ENCODE data around the gene CD19. TPM values are rescaled to one million over a fixed set of nuclear protein-coding genes. Genes with fewer than 3 reads are reported as not detected.

Gene CD19
- total and polyA plus RNA-seq, 2 of the 8 experiments (the other 6 are each of a cell fraction or from before 2014, with no cell fraction given): 0.57 to 0.65 TPM

- Histone ChIP-seq H3K27me3 (replicated peaks in 1 of 4; ENCODE audit: control insufficient read depth in 3 of 4, extremely low read depth in 1 of 4, insufficient read depth in 3 of 4, low read length in 3 of 4) (no peaks in the 10 kb centered on the region), H2BK5ac (ENCODE audit: low read depth, low read length) (peak overlapping the region; percentile 39; the same call in 1 of the 2 replicates), H3K79me1 (ENCODE audit: low read depth, low read length) (no peaks in the 10 kb centered on the region), H3K4me3 (ENCODE audit: extremely low read depth in 1 of 4, insufficient read depth in 2 of 4, low read depth in 3 of 4, low read length in 4 of 4) (no peak overlapping the region), H2BK20ac (ENCODE audit: low read length) (no peak overlapping the region), H3K23ac (ENCODE audit: insufficient read length) (no peak overlapping the region), H3K56ac (replicated peaks; ENCODE audit: insufficient read length, low read depth, low read length) (no peak overlapping the region), H3K18ac (ENCODE audit: extremely low read depth, low read length) (no peak overlapping the region), H3K23me2 (ENCODE audit: low read depth, low read length) (no peaks in the 10 kb centered on the region), H3K14ac (ENCODE audit: insufficient read length) (no peak overlapping the region), H3K36me3 (ENCODE audit: control insufficient read depth in 2 of 4, insufficient read depth in 4 of 4, low read length in 3 of 4) (no peaks in the 10 kb centered on the region; a peak in 2 of 8 replicates), H4K5ac (ENCODE audit: insufficient read length, low read depth, low read length) (no peak overlapping the region), H3K27ac (ENCODE audit: low read depth, low read length) (no peak overlapping the region), H2BK15ac (ENCODE audit: low read length) (no peak overlapping the region), H3K4ac (replicated peaks; ENCODE audit: insufficient read length, low read depth, low read length) (no peak overlapping the region), H2BK12ac (ENCODE audit: low read depth, low read length) (no peak overlapping the region), H4K20me1 (replicated peaks in 1 of 2; ENCODE audit: control insufficient read depth in 1 of 2, insufficient read depth in 2 of 2, low read length in 2 of 2) (peaks cover 0 to 5% of the 10 kb centered on the region in 2 experiments), H3K9me3 (ENCODE audit: insufficient read depth in 2 of 2, low read depth in 1 of 2, low read length in 1 of 2) (no peaks in the 10 kb centered on the region), H3K4me2 (ENCODE audit: insufficient read depth in 1 of 2, low read depth in 2 of 2, low read length in 2 of 2) (no peak overlapping the region), H2BK120ac (replicated peaks; ENCODE audit: low read depth, low read length) (no peak overlapping the region), H3K79me2 (ENCODE audit: control insufficient read depth in 1 of 2, insufficient read depth in 2 of 2, low read length in 2 of 2) (no peaks in the 10 kb centered on the region), H2AFZ (ENCODE audit: low read length) (no peak overlapping the region), H3K4me1 (replicated peaks in 1 of 4; ENCODE audit: control insufficient read depth in 3 of 4, insufficient read depth in 4 of 4, low read length in 3 of 4) (no peaks in the 10 kb centered on the region), H4K8ac (ENCODE audit: extremely low read depth, insufficient read depth, low read length) (no peak overlapping the region; the same call in 1 of the 2 replicates), H2AK5ac (ENCODE audit: low read depth, low read length) (no peak overlapping the region), H4K91ac (replicated peaks; ENCODE audit: insufficient read length, low read length) (no peak overlapping the region), H3K9ac (replicated peaks in 1 of 4; ENCODE audit: extremely low read depth in 1 of 4, low read depth in 3 of 4, low read length in 3 of 4) (no peak overlapping the region)
- ChIA-PET CTCF (ENCODE audit: partially characterized antibody) (interaction anchor here (0.8 to 2.7 kb wide), 7 partner anchors 10 to 74 kb away, joined by 3 to 8 read pairs (median 3); no protein-coding TSS in a partner anchor), POLR2A (ENCODE audit: partially characterized antibody) (interaction anchor here (1.0 to 2.1 kb wide), 8 partner anchors 9 to 83 kb away, joined by 3 to 7 read pairs (median 4); partner anchors contain the start of genes ATXN2L and SH2B1)
- DNase-seq (ENCODE audit: low read depth in 1 of 2, low spot score in 2 of 2) (no peak), FAIRE-seq (no peak)
- 90% methylated on average over 5 of the region's 24 CpGs; no CpG with 5 or more reads in 1 of the 2 experiments for WGBS, 2 experiments (ENCODE audit: extremely low coverage in 1 of 2, insufficient coverage in 1 of 2, insufficient read length in 1 of 2, insufficient replicate concordance in 2 of 2, low coverage in 1 of 2, low lambda C conversion rate in 2 of 2, missing lambda C conversion rate in 1 of 2)
- TF ChIP-seq CTBP2 (IDR thresholded peaks at IDR 0.05; ENCODE audit: borderline replicate concordance, insufficient read depth, insufficient read length, low read length) (no peak), HDAC6 (IDR thresholded peaks at IDR 0.05; ENCODE audit: low read depth, low read length) (no peak), NANOG (IDR thresholded peaks at IDR 0.05; ENCODE audit: insufficient read depth, low read depth, low read length, poor library complexity, severe bottlenecking) (no peak), KDM1A (IDR thresholded peaks at IDR 0.05; ENCODE audit: borderline replicate concordance, low read length) (no peak), TEAD4 (IDR thresholded peaks at IDR 0.05; ENCODE audit: low read depth, low read length) (no peak), SRF (IDR thresholded peaks at IDR 0.05; ENCODE audit: low read depth, low read length) (no peak), SP1 (IDR thresholded peaks at IDR 0.05; ENCODE audit: low read depth, low read length) (no peak)
These were observed 25.9 kb upstream of the CD19 start for GRCh38 chr16:28905800-28906372.

Data from H1 (cell line).